G401 (cell line): ENCODE measurements around the gene FADS2. TPM values are rescaled to one million over a fixed set of nuclear protein-coding genes. Genes with fewer than 3 reads are reported as not detected.
"Not testable (repeated sequence)": the region's sequence is repeated elsewhere in the genome, so short reads cannot be mapped to it uniquely, and the experiment has no call there.

Experiments used
- DNase-seq: peaks from one replicate; pipeline ENCODE4 v3.0.0-alpha.2; 2015; ENCODE audit warnings: low spot score
- in situ Hi-C: cut with HindIII; loops from 2 replicates; pipeline ENCODE4 v1.10.0; 2016; ENCODE audit warnings: low sequenced_read_pairs, mixed read lengths
- total RNA-seq: library from RNA; depleted of rRNA; stranded (reverse); fragments of >200 nt; shearing (Covaris generic); gene quantifications from 2 replicates; pipeline ENCODE4 v1.2.3, GENCODE V29; 2014

FADS2 gene
- total RNA-seq, 1 experiment from 2014 or later: 244 TPM

DNA sequence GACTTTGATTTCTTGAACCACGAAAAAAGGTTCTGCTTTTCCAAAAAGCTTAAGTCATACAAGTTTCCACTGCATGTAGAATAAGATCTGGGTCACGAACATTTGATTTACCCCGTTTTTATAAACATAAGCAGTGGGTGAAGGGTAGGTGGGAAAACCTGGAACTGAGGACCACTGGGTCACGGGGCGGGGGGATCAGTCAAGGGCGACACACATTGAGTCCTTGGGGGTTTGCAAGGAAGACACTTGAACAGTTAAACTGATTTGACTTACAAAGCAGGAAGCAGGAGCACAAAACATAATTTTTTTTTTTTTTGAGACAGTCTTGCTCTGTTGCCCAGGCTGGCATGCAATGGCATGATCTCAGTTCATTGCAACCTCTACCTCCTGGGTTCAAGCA is 52.4 kb downstream of the FADS2 start:
- no peak for DNase-seq
- in situ Hi-C loops: no loop called here

DNA sequence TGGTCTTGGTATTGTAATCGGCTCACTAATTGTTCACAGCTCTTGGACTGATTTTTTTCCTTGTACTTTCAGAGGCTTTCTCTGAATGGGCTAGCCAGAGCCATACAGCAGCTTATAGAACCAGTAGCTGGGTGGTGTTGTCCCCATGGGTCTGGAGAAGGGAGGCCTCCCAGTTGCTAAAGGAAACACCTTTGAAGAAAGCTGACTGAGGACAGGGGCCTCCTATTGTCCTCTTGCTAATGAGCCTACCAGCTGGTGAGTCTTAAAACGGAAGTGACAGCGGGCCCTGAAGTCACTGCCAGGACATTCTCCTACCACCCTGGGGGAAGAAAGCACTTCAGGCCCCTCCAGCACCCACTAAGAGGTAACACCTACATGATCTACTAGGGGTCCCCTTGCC is 53.3 kb downstream of the FADS2 start:
- no peak for DNase-seq
- in situ Hi-C loops: no loop called here

DNA sequence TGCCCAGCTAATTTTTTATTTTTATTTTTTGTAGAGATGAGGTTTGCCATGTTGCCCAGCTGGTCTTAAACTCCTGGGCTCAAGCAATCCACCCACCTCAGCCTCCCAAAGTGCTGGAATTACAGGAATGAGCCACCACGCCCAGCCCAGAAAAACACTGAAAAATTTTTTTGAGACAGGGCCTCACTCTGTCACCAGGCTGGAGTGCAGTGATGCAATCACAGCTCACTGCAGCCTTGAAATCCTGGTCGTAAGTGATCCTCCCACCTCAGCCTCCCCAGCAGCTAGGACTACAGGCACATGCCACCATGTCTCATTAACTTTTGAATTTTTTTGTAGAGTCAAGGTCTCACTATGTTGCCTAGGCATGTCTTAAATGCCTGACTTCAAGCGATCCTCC is 54.2 kb downstream of the FADS2 start:
- DNase-seq, in situ Hi-C loops: not testable (repeated sequence)

DNA sequence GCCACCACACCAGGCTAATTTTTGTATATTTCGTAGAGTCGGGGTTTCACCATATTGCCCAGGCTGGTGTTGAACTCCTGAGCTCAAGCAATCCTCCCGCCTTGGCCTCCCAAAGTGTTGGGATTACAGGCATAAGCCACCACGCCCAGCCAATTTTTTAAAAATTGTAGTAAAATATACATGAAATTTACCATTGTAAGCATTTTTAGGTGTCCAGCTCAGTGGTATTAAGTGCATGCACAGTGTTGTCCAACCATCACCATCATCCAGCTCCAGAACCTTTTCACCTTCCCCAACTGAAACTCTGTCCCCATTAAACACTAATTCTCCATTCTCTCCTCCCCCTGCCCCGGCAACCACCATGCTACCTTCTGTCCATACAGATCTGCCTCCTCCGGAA is 54.8 kb downstream of the FADS2 start:
- in situ Hi-C loops: no loop called here
- no peak for DNase-seq

DNA sequence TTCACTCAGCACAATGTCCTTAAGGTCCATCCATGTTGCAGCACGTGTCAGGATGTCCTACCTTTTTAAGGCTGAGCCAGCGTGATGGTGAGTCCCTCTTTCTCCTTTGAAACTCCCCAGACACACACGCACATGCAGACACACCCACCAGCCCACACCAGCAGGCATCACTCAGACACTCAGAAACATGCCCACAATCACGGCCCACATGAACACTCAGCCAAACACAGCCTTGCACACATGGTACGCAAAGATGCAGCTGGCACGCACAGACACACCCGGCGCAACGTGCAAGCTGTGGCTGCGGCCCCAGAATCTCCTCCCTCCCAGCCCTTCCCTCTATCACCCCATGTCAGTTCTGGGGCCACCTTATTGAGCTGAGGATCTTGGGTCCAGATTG is 55.2 kb downstream of the FADS2 start:
- in situ Hi-C loops: no loop called here
- DNase-seq: no peak

DNA sequence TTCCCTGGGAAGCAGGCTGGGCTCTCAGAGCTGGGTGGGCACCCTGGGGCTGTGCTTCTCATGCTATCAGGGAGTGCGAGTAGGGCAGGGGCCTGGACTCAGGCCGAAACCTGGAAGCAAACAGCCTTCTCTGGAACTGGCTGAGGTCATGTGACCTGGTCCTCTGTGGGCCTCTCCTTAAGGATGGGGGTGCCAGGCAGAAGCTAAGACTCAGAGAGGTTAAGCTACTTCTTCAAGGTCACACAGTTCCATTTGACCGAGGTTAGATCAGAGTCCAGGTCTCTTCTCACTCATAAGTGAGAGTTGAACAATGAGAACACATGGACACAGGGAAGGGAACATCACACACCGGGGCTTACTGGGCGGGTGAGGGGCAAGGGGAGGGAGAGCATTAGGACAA is 55.8 kb downstream of the FADS2 start:
- in situ Hi-C loops: no loop called here
- no peak for DNase-seq

DNA sequence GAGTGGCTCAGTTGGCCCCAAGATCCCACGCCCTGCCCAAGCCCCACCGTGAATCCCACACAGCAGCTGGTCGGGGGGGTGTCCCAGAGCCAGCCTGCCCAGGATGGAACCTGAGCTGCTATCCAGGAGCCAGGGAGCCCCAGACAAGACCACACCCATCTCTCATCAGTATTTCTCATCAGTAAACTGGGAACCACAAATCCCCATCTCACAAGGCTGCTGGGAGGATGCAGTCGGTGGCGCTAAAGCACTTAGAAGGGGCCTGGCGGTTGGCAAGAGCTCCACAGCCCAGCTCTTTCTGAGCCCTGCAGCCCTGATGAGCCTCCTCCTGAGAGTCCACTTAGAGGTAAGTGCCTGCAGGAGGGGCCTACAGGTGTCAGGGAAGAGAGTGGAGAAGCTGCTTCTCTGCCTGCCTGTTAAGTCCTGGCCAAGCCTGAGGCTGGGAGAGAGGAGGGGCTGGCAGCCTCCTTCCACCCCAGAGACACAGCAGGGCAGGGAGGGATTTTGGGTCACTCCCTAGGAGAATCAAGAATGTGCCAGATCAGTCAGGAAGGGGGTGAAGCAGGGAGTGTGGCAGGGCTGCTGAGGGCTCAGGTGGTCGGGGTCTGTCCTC is 57.2 kb downstream of the FADS2 start:
- DNase-seq: no peak
- in situ Hi-C loops: no loop called here

DNA sequence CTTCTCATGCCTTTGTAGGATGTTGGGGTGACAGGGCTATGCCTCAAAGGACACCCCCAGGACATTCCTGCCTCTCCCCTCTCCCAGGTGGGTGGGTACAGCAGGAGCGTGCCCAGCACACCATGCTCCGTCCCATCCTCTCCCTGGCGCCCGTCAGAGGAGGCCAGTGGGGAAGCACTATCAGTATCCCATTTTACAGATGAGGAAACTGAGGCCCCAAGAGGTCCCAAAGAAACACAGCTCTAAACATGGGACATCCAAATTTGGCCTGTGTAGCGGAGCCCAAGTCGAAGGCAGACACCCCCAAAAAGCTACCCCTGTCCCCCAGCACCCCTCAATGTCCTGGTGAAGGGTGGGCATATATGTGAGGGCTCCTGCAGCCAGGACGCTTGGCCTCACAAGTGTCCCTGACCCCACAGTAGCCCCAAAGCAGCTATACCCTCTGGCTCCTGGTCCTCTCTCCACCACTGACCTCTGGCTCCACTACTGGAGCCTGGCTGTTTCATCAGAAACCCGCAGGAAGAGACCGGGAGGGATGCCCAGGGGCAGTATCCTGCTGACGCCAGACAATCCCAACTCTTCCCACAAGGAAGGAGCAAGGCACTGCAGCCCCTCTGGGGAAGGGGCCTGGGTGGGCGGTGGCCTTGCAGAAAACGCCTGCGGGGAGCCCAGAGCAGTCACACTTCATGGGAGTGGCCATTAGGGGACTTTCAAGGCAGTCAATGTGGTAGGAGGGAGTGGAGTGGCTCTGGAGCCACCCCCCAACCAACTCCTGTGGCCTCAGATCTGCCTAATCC is 57.9 kb downstream of the FADS2 start:
- no peak for DNase-seq
- in situ Hi-C loops: no loop called here

DNA sequence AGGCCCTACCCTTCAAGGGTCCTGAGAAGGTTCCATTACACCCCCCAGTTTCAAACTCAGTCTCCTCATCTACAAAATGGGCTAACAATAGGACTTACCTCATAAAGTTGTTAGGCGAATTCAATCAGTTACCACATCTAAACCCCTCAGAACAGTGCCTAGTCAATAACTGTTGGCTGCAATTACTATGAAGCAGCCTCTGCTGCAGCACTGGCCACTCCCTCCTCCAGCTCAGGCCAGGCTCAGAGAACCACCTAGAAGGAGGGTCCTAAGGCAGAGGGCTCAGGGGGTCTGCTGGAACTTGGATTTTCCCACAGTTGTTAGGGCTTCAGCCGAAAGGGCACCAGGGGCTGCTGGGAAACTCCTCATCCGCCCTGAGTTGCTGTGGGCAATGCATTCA is 58.5 kb downstream of the FADS2 start:
- DNase-seq: no peak
- in situ Hi-C loops: no loop called here

DNA sequence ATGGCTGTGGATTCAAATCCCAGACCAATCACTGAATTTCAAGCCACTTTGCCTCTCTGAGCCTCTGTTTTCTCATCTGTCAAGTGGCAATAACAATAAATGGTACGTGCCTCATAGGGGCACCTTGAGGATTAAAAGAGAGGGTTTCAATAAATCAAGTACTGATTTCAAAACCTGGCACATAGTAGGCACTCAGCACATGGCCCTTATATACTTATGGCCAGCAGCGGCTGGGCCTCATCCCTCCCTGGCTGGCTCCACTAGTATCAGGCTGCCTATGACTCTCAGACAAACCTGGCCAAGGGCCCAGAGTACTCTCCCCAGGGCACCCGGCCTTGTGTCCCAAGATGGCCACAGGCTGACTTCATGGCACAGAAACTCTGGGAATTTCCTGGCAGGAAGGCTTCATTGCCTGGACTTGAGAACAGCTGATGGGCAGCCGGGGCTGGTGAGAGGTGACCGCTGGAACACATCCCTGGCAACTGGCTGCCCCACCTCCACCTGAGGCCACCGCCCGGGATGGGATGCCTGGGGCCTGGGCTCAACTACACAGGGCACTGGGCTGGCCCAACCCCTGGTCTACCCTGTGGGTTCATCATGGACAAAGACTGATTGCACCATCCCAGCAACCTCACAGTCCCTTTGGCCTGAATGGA is 59.9 kb downstream of the FADS2 start:
- in situ Hi-C loops: no loop called here
- DNase-seq: peak; percentile 64

DNA sequence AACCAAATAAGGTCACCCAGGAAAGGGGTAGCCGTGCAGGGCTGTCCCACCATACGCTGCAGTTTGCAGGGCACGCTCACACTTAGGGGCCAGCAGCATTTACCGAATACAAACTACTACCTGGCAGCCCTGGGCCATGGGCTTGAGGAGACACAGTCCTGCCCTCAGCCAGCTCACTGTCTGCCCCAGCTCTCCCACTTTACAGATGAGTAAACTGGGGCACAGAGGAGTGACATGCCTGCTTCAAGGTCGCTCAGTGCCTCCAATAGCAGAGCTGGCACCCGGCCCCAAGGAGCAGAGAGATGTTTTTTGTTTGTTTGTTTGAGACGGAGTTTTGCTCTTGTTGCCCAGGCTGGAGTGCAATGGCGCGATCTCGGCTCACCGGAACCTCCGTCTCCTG is 60.5 kb downstream of the FADS2 start:
- in situ Hi-C loops: no loop called here
- DNase-seq: no peak

DNA sequence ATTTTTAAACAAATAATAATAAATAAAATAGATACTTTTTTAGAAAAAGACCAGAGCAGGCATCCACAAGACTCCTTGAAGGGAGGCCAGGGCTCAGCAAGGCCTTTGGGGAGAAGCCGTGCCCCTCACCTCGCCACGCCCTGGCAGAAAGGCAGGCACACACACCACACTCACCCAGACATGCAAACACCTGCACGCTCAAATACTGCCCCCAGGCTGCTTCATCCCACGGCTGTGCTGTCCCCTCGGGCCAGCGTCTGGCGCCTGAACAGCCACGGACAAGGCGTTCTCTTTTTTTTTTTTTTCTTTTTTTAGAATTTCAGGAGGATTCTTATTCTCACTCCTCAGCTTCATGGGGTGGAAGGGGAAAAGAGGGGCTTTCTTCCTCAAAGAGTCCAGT is 61.7 kb downstream of the FADS2 start:
- in situ Hi-C loops: no loop called here

DNA sequence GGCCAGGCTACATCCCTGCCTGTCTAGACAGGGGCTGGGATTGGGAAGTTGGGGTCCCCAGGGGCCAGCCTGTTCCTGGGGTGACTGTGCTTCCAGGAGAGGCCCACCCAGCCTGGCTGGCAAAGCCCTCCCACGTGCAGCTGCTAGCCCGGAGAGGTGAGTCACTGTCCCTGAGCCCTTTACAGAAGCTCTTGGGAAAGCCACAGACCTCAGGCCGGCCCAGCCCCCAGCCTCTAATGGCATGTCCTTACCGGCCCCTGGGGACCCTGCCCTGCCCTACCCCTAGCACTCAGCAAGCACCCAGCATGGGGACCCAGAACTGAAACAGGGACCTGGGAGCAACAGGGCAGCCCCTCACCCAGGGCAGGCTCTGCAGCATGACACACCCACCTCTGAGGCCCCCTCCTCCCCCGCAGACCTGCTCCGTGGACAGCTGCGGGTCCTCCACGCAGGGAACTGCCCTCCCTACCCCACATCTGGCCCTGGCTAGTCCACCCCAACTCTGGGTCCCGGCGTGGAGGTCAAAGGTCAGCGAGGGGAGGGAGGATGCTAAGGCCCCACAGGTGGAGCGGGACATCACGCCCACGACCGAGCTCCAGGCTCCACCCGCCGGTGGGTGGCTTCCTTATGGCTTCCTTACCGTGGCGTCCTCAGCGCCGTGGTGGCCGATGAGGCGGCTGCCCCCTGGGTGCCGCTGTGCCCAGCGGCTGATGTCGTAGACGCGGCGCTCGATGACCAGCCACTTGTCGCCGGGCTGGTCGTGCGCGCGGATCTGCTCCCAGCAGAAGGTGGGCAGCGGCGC is 62.6 kb downstream of the FADS2 start:
- DNase-seq: no peak
- in situ Hi-C loops: no loop called here

More for the DNA sequence above, 61.7 kb downstream of the FADS2 start:
- DNase-seq: no peak

DNA sequence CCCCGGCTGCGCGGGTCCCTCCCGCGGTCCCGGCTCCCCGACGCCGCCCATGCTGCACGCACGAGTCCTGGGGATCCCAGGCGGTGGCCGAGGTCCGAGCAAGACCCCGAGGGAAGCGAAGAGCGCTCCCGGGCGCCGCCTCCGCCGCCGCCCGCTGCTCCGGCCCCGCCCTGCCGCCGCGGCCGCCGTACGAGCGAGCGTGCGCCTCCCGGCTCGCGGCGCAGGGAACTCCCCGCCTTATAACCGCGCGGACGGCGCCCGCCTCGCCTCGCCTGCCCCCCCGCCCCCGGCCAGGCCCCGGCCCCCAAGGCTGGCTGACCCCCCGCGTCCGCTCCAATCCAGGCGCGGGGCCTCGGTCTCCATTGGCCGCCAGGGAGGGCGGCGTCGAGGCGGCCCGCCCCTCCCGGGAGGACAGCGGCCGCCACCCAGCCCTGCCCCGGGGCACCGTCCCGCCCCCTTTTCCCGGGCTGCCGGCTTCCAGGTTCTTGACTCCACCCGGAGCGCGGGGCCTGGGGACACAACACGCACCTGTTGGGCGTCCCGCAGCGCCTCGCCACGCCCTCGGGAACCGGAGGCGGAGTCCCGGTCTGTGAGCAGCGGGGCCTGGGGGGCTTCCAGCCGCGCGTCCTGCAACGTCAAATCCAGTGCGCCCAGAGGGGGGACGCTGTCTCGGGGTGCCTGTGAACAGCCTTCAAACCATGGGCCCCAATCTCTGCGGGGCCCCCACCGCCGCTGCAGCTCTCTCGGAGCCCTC is 63.4 kb downstream of the FADS2 start, which contains the start of gene FADS3:
TSS of gene FADS3 (minus strand) at position 215 of the 754 bp plus-strand sequence. CDS start at position 51, 164 bp downstream.
- in situ Hi-C loops: no loop called here
- peak; percentile 62 for DNase-seq

DNA sequence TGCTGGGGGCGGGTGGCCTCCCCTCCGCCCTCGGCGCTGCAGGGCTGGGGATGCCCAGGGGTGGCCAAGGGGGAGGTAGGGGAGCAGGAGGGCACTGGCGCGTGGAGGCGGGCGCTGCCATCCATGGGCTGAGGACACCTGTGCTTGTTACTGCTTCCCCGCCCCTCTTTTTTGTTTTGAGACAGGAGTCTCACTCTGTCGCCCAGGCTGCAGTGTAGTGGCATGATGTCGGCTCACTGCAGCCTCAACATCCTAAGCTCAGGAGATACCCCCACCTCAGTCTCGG is 63.9 kb downstream of the FADS2 start:
- in situ Hi-C loops: no loop called here
- DNase-seq: no peak

DNA sequence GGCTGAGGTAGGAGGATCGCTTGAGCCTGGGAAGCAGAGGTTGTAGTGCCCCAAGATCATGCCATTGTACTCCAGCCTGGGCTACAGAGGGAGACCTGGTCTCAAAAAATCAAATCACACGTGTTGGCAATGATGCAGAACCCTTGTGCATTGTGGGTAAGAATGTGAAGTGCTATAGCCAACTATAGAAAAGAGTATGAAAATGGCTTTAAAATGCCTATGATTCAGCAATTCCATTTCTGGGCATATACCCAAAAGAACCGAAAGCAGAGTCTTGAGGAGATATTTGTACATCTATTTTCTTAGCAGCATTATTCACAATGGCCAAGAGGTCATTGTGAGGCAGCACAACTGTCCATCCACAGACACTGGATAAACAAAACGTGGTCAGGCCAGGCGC is 65.9 kb downstream of the FADS2 start:
- DNase-seq: no peak
- in situ Hi-C loops: no loop called here

DNA sequence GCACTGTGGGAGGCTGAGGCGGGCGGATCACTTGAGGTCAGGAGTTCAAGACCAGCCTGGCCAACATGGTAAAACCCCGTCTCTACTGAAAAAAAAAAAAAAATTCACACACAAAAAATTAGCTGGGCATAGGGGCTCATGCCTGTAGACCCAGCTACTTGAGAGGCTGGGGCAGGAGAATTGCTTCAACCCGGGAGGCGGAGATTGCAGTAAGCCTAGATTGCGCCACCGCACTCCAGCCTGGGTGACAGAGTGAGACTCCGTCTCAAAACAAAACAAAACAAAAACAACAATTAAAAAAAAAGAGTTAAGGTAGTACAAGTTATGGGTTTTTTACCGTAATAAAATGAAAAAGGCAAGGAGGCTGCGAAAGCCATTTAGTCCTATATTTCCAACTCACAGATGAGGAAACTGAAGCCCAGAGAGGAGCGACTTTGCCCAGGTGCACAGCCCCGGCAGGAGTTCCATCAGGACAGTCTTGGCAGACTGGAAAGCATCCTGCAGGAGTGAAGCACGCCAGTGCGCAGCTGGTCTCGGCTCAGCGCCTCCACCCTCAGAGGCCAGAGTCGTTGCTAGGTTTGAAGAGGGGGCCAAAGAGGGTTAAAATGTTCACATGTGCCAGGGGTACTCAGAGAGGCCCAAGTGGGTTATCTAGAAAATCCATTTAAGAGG is 67.1 kb downstream of the FADS2 start:
- DNase-seq: no peak
- in situ Hi-C loops: no loop called here

DNA sequence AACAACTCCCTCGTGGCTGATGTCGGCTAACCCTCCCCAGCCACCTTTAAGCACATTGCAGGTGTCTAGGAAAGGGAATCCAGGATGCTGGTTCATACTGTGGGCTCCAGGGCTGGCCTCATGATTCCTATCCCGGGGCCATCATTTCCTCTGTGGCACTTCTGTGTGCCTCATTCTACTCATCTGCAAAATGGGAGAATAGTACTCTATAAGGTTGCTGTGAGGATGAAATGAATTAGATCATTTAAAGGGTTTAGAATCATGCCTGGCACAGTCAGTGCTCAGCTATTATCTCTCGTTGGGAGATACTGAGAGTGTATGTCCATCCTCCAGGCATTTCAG is 67.6 kb downstream of the FADS2 start:
- in situ Hi-C loops: no loop called here

More for the DNA sequence above, 67.6 kb downstream of the FADS2 start:
- DNase-seq: no peak
